Left lung (tissue), 10 donors: ENCODE results near the gene HIVEP2. TPM values are rescaled to one million over a fixed set of nuclear protein-coding genes. Genes with fewer than 3 reads are reported as not detected.

Source experiments
- ATAC-seq: fragments of 200-7000 bp; cut with Tn5 transposase; one replicate; pipeline ENCODE4 v1.9.1; 2020; ENCODE audit warnings: moderate library complexity
- DNase-seq, 4 donors: peaks; one replicate each; pipeline ENCODE4 v3.0.0-alpha.2; 2013 to 2020
- H3K27ac ChIP-seq, 2 donors: fragments of 200-600 bp; sonication (generic) in 1 of 2; one replicate each; pipeline versions ENCODE4 v1.5.0 to v1.8.0; 2020 to 2021
- H3K27me3 ChIP-seq, 2 donors: fragments of 200-600 bp; sonication (generic) in 1 of 2; one replicate each; pipeline versions ENCODE4 v1.5.0 to v1.8.0; 2020 to 2021
- H3K36me3 ChIP-seq, 2 donors: fragments of 200-600 bp; sonication (generic) in 1 of 2; one replicate each; pipeline versions ENCODE4 v1.5.0 to v1.8.0; 2020 to 2021
- H3K4me1 ChIP-seq, 2 donors: fragments of 200-600 bp; one replicate each; pipeline ENCODE4 v1.8.0; 2021
- H3K4me3 ChIP-seq, 2 donors: fragments of 200-600 bp; sonication (generic) in 1 of 2; one replicate each; pipeline versions ENCODE4 v1.5.0 to v1.8.0; 2020 to 2021; ENCODE audit warnings: mild to moderate bottlenecking in 1 of 2
- H3K9me3 ChIP-seq, 2 donors: fragments of 200-600 bp; sonication (generic) in 1 of 2; one replicate each; pipeline versions ENCODE4 v1.5.0 to v1.8.0; 2020 to 2021
- CTCF ChIP-seq, 2 donors: fragments of 200-600 bp; sonication (generic) in 1 of 2; IDR thresholded peaks; one replicate each; pipeline versions ENCODE4 v1.5.0 to v1.8.0; 2021; ENCODE audit warnings: antibody characterized with exemption in 2 of 2
- intact Hi-C, 2 donors: fragments of 100-400 bp; cut with DNase I; formaldehyde crosslinking; loops; one replicate each; pipeline versions ENCODE4 v1.11.2 to v1.14.2; 2022
- polyA plus RNA-seq, 6 donors: library from polyadenylated mRNA; unstranded; fragments of 120-200 nt; gene quantifications; one replicate each; pipeline ENCODE4 v1.2.1, GENCODE V29; 2013; ENCODE audit not compliant: insufficient read length in 6 of 6
- total RNA-seq, 2 donors: library from RNA; stranded (reverse); fragmentation: NEBNext Ultra II Directional; extraction: Animal tissue kit (Norgen Biotek cat#: 25700); gene quantifications; one replicate each; pipeline ENCODE4 v1.2.1, GENCODE V29; 2021
- donor health status: DM: no; HTN: yes; CAD: no.
- donor health status: DM: no; HTN: no; CAD: no.

HIVEP2 gene
- total and polyA plus RNA-seq, 8 donors, result 11.5 to 16.6 (median 13.1) TPM

GRCh38 chr6:142799639-142800038 is 145.3 kb downstream of the HIVEP2 start:
- Histone ChIP-seq H3K27ac (no peak overlapping the region), H3K9me3 (no peaks in the 10 kb centered on the region), H3K4me1 (peaks cover 0 to 17% of the 10 kb centered on the region in 2 donors), H3K27me3 (no peaks in the 10 kb centered on the region), H3K4me3 (no peak overlapping the region), H3K36me3 (no peaks in the 10 kb centered on the region)
- ATAC-seq (no peak), DNase-seq (no peak)
- TF ChIP-seq CTCF (IDR thresholded peaks at IDR 0.05), result no peak
- intact Hi-C loops, result no loop called here

- Histone ChIP-seq H3K27me3 (no peaks in the 10 kb centered on the region), H3K9me3 (no peaks in the 10 kb centered on the region), H3K4me1 (peaks cover 0 to 10% of the 10 kb centered on the region in 2 donors), H3K27ac (no peak overlapping the region), H3K36me3 (no peaks in the 10 kb centered on the region), H3K4me3 (no peak overlapping the region)
- DNase-seq, result no peak
- ATAC-seq, result no peak
- no peak for TF ChIP-seq CTCF (IDR thresholded peaks at IDR 0.05)
- intact Hi-C loops, result no loop called here
These were observed 147.8 kb downstream of the HIVEP2 start for GRCh38 chr6:142797159-142797558.

GRCh38 chr6:142796571-142796970 is 148.4 kb downstream of the HIVEP2 start:
- Histone ChIP-seq H3K4me3 (no peak overlapping the region), H3K27ac (peak overlapping the region in 1 of 2 donors; percentile 53), H3K36me3 (no peaks in the 10 kb centered on the region), H3K27me3 (no peaks in the 10 kb centered on the region), H3K4me1 (peaks cover 0 to 8% of the 10 kb centered on the region in 2 donors), H3K9me3 (no peaks in the 10 kb centered on the region)
- no peak for TF ChIP-seq CTCF (IDR thresholded peaks at IDR 0.05)
- DNase-seq (peak in 2 of 4 donors; percentile 44 to 54), ATAC-seq (peak; percentile 92)
- intact Hi-C loops, result no loop called here

- Histone ChIP-seq H3K36me3 (no peaks in the 10 kb centered on the region), H3K4me3 (no peak overlapping the region), H3K9me3 (no peaks in the 10 kb centered on the region), H3K4me1 (peaks cover 0 to 8% of the 10 kb centered on the region in 2 donors), H3K27me3 (no peaks in the 10 kb centered on the region), H3K27ac (peak overlapping the region in 1 of 2 donors; percentile 53)
- DNase-seq (no peak), ATAC-seq (peak; percentile 89)
- TF ChIP-seq CTCF (IDR thresholded peaks at IDR 0.05), result no peak
- intact Hi-C loops, result no loop called here
These were observed 149.0 kb downstream of the HIVEP2 start for GRCh38 chr6:142796024-142796423.

GRCh38 chr6:142794424-142794823 is 150.6 kb downstream of the HIVEP2 start:
- Histone ChIP-seq H3K27ac (no peak overlapping the region), H3K4me3 (no peak overlapping the region), H3K4me1 (peaks cover 0 to 8% of the 10 kb centered on the region in 2 donors), H3K36me3 (no peaks in the 10 kb centered on the region), H3K27me3 (no peaks in the 10 kb centered on the region), H3K9me3 (no peaks in the 10 kb centered on the region)
- ATAC-seq (no peak), DNase-seq (no peak)
- TF ChIP-seq CTCF (IDR thresholded peaks at IDR 0.05), result no peak
- intact Hi-C loops, result no loop called here
